T-helper 2 cell treated with Interferon-gamma antibody and Interleukin-4, amounts not matched to agents 100 ng/mL and 5 ng/mL, for 36 hours (primary cell): Measurements from ENCODE around the gene PCDH10. TPM values are rescaled to one million over a fixed set of nuclear protein-coding genes. Genes with fewer than 3 reads are reported as not detected.
"Not testable (repeated sequence)": the region's sequence is repeated elsewhere in the genome, so short reads cannot be mapped to it uniquely, and the experiment has no call there.

Experiments
- intact Hi-C: fragments of 100-400 bp; cut with micrococcal nuclease; formaldehyde crosslinking; loops from one replicate; pipeline ENCODE4 v1.15.1; 2023
- total RNA-seq: library from RNA; stranded (reverse); gene quantifications from 2 replicates; pipeline ENCODE4 v1.2.3, GENCODE V29; 2022

PCDH10 gene
- total RNA-seq, 1 donor from 2014 or later, result not detected

DNA sequence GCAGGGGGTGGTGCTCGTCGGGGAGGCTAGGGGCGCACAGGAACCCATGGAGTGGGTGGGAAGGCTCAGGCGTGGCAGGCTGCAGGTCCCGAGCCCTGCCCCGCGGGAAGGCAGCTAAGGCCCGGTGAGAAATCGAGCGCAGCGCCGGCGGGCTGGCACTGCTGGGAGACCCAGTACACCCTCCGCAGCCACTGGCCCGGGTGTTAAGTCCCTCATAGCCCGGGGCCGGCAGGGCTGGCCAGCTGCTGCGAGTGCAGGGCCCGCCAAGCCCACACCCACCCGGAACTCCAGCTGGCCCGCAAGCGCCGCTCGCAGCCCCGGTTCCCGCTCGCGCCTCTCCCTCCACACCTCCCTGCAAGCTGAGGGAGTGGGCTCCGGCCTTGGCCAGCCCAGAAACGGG, 91.4 kb downstream of the PCDH10 start:
- intact Hi-C loops, result not testable (repeated sequence)
